ENCODE data around the gene GFER.
A peak's percentile ranks its signal among the peaks of the same experiment; 100 is the strongest.
"Not testable (repeated sequence)": the region's sequence is repeated elsewhere in the genome, so short reads cannot be mapped to it uniquely, and the experiment has no call there.

Gene GFER

GRCh38 chr16:1983544-1984346 lies at the start of gene GFER:
Gene GFER (plus strand): TSS chr16:1984193. CDS start chr16:1984219, 26 bp downstream.
- DNase-seq, result peak in 13 of 14 donors; percentile 56 to 91 (median 76)

- no peak for DNase-seq
Observed at GRCh38 chr16:1936945-1937479, 47.0 kb upstream of the GFER start.

- no peak for DNase-seq
Observed at GRCh38 chr16:1938316-1938715, 45.7 kb upstream of the GFER start.

- DNase-seq, result no peak
Observed at GRCh38 chr16:1938910-1939309, 45.1 kb upstream of the GFER start.

- DNase-seq, result not testable (repeated sequence)
Observed at GRCh38 chr16:1939833-1940232, 44.2 kb upstream of the GFER start.

GRCh38 chr16:1940273-1941161 lies 43.5 kb upstream of the GFER start:
- DNase-seq, result no peak

- DNase-seq, result no peak
Observed at GRCh38 chr16:1941162-1942046, 42.6 kb upstream of the GFER start.

- no peak for DNase-seq
Observed at GRCh38 chr16:1942047-1942809, 41.8 kb upstream of the GFER start.

GRCh38 chr16:1942810-1943726 lies 40.9 kb upstream of the GFER start, which contains the start of gene MSRB1:
Gene MSRB1 (minus strand): TSS chr16:1943199. CDS start chr16:1943156, 43 bp downstream.
- peak; percentile 71 to 99 (median 96) for DNase-seq

- DNase-seq, result no peak
Observed at GRCh38 chr16:1944612-1945199, 39.3 kb upstream of the GFER start.

- DNase-seq, result no peak
Observed at GRCh38 chr16:1945559-1946391, 38.2 kb upstream of the GFER start.

- DNase-seq, result no peak
Observed at GRCh38 chr16:1946495-1947368, 37.3 kb upstream of the GFER start.

- no peak for DNase-seq
Observed at GRCh38 chr16:1947369-1947670, 36.7 kb upstream of the GFER start.

- no peak for DNase-seq
Observed at GRCh38 chr16:1949507-1949906, 34.5 kb upstream of the GFER start.

GRCh38 chr16:1950047-1950446 lies 33.9 kb upstream of the GFER start:
- no peak for DNase-seq

- DNase-seq, result no peak
Observed at GRCh38 chr16:1950559-1950958, 33.4 kb upstream of the GFER start.

- DNase-seq, result no peak
Observed at GRCh38 chr16:1953734-1954133, 30.3 kb upstream of the GFER start.
